Trophoblast cell (in vitro differentiated cells and primary cell): Measurements from ENCODE around the gene SPTB.
A peak's percentile ranks its signal among the peaks of the same experiment; 100 is the strongest.

Experiments used
- DNase-seq, 2 donors: peaks; one replicate each; pipeline ENCODE4 v3.0.0-alpha.2; 2016
- H2AFZ ChIP-seq: 2 replicates; pipeline ENCODE4 v1.6.1; 2013; ENCODE audit warnings: low read length, moderate library complexity, mild to moderate bottlenecking; ENCODE audit not compliant: insufficient read depth, poor library complexity
- H2AK5ac ChIP-seq: 2 replicates; pipeline ENCODE4 v1.6.1; 2013; ENCODE audit warnings: mild to moderate bottlenecking, low read length
- H2BK120ac ChIP-seq: 2 replicates; pipeline ENCODE4 v1.6.1; 2013; ENCODE audit warnings: low read length, mild to moderate bottlenecking, moderate library complexity; ENCODE audit not compliant: insufficient read depth, poor library complexity
- H2BK12ac ChIP-seq: 2 replicates; pipeline ENCODE4 v1.6.1; 2013; ENCODE audit warnings: mild to moderate bottlenecking, low read length, moderate library complexity
- H2BK5ac ChIP-seq: 2 replicates; pipeline ENCODE4 v1.6.1; 2013; ENCODE audit warnings: low read length, low read depth, moderate library complexity, mild to moderate bottlenecking; ENCODE audit not compliant: poor library complexity
- H3K14ac ChIP-seq: 2 replicates; pipeline ENCODE4 v1.6.1; 2013; ENCODE audit warnings: mild to moderate bottlenecking, low read length
- H3K18ac ChIP-seq: 2 replicates; pipeline ENCODE4 v1.6.1; 2013; ENCODE audit warnings: mild to moderate bottlenecking, low read length
- H3K23ac ChIP-seq: 2 replicates; pipeline ENCODE4 v1.6.1; 2013; ENCODE audit warnings: low read length
- H3K27ac ChIP-seq: 2 replicates; pipeline ENCODE4 v1.5.1; 2013; ENCODE audit warnings: low read depth, mild to moderate bottlenecking, inconsistent platforms, low read length, moderate library complexity
- H3K27me3 ChIP-seq: 2 replicates; pipeline ENCODE4 v1.6.1; 2013; ENCODE audit warnings: inconsistent platforms, mild to moderate bottlenecking, low read length, moderate library complexity; ENCODE audit not compliant: insufficient read depth
- H3K36me3 ChIP-seq, 2 experiments: 1 replicate in 1 of 2; 2 replicates in 1 of 2; pipeline ENCODE4 v1.6.1; 2013; ENCODE audit warnings: low read length in 2 of 2, mild to moderate bottlenecking in 2 of 2, moderate library complexity in 1 of 2; ENCODE audit not compliant: insufficient read depth in 2 of 2, control insufficient read depth in 1 of 2
- H3K4ac ChIP-seq: 2 replicates; pipeline ENCODE4 v1.6.1; 2013; ENCODE audit warnings: low read depth, mild to moderate bottlenecking, low read length, moderate library complexity
- H3K4me1 ChIP-seq, 2 experiments: 1 replicate in 1 of 2; 2 replicates in 1 of 2; pipeline ENCODE4 v1.6.1; 2013; ENCODE audit warnings: low read length in 2 of 2, mild to moderate bottlenecking in 2 of 2, moderate library complexity in 1 of 2; ENCODE audit not compliant: insufficient read depth in 2 of 2, control insufficient read depth in 1 of 2
- H3K4me2 ChIP-seq: 2 replicates; pipeline ENCODE4 v1.6.1; 2013; ENCODE audit warnings: inconsistent platforms, mild to moderate bottlenecking, low read length, moderate library complexity
- H3K4me3 ChIP-seq: 2 replicates; pipeline ENCODE4 v1.5.1; 2013; ENCODE audit warnings: mild to moderate bottlenecking, low read depth, low read length, inconsistent platforms
- H3K79me1 ChIP-seq: one replicate; pipeline ENCODE4 v1.6.1; 2013; ENCODE audit warnings: low read length
- H3K79me2 ChIP-seq: 2 replicates; pipeline ENCODE4 v1.6.1; 2013; ENCODE audit warnings: low read length, mild to moderate bottlenecking; ENCODE audit not compliant: control insufficient read depth, insufficient read depth, poor library complexity
- H3K9ac ChIP-seq: 2 replicates; pipeline ENCODE4 v1.6.1; 2013; ENCODE audit warnings: mild to moderate bottlenecking, low read length
- H3K9me3 ChIP-seq: 2 replicates; pipeline ENCODE4 v1.6.1; 2013; ENCODE audit warnings: low read depth, mild to moderate bottlenecking, control low read depth, inconsistent platforms, low read length; ENCODE audit not compliant: insufficient read depth
- H4K12ac ChIP-seq: 2 replicates; pipeline ENCODE4 v1.6.1; 2013; ENCODE audit warnings: low read depth, mild to moderate bottlenecking, low read length, moderate library complexity
- H4K8ac ChIP-seq: 2 replicates; pipeline ENCODE4 v1.6.1; 2013; ENCODE audit warnings: low read depth, mild to moderate bottlenecking, low read length, moderate library complexity
- H4K91ac ChIP-seq: one replicate; pipeline ENCODE4 v1.6.1; 2013; ENCODE audit warnings: low read depth, mild to moderate bottlenecking, low read length, moderate library complexity
- WGBS: extraction: QIAGEN DNeasy Blood & Tissue Kit; methylation state at CpG from one replicate; pipeline ENCODE4 v1.1.7; 2013; ENCODE audit warnings: missing lambda C conversion rate; ENCODE audit not compliant: insufficient read length, insufficient coverage; ENCODE audit errors: extremely low coverage; 5-methylcytosine and 5-hydroxymethylcytosine counted together

Gene SPTB

GRCh38 chr14:64801046-64801445 lies 78.7 kb downstream of the SPTB start:
- H3K18ac ChIP-seq: no peak overlapping the region
- no peak overlapping the region for H2AK5ac ChIP-seq
- H3K9ac ChIP-seq: no peak overlapping the region
- no peak overlapping the region for H2AFZ ChIP-seq
- no peaks in the 10 kb centered on the region for H3K36me3 ChIP-seq
- no peak overlapping the region for H2BK120ac ChIP-seq
- no peak overlapping the region for H4K91ac ChIP-seq
- H2BK12ac ChIP-seq: no peak overlapping the region
- no peak overlapping the region for H3K27ac ChIP-seq
- H2BK5ac ChIP-seq: no peak overlapping the region
- no CpG with 5 or more reads among the region's 11 CpGs for WGBS
- H3K79me2 ChIP-seq: no peaks in the 10 kb centered on the region
- no peak overlapping the region for H3K23ac ChIP-seq
- peaks cover 0 to 2% of the 10 kb centered on the region in 2 experiments for H3K4me1 ChIP-seq
- no peaks in the 10 kb centered on the region for H3K9me3 ChIP-seq
- no peak overlapping the region for H3K4me3 ChIP-seq
- no peak overlapping the region for H4K12ac ChIP-seq
- no peaks in the 10 kb centered on the region for H3K79me1 ChIP-seq
- H4K8ac ChIP-seq: no peak overlapping the region
- no peak for DNase-seq
- no peak overlapping the region for H3K4ac ChIP-seq
- no peak overlapping the region for H3K4me2 ChIP-seq
- peaks cover 3% of the 10 kb centered on the region for H3K27me3 ChIP-seq
- no peak overlapping the region for H3K14ac ChIP-seq

DNA sequence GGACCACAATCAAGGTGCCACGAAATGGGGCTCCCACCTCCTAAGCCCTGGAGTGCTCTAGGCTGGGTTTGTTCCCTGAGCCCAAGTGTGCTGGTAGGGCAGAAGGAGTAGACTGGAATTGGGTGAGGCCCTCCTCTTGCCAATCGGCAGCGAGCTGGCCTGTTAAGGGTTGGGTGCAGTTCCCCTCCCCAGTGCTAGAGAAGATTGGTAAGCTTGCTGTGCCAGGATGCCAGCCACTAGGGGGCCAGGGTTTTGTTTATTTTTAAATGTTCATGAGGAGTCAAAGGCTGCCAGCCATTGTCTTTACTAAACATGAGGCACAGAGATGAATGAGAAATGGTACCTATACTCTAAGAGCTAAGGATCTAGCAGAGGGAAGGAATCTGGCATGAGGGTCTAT lies 79.7 kb downstream of the SPTB start:
- DNase-seq: peak in 1 of 2 donors; percentile 54
- Histone ChIP-seq H3K27me3 (peaks cover 3% of the 10 kb centered on the region), H3K18ac (no peak overlapping the region), H3K4me1 (no peaks in the 10 kb centered on the region), H3K4me3 (no peak overlapping the region), H3K36me3 (no peaks in the 10 kb centered on the region), H3K23ac (no peak overlapping the region), H2BK5ac (no peak overlapping the region), H2BK120ac (no peak overlapping the region), H3K4me2 (no peak overlapping the region), H3K27ac (no peak overlapping the region), H3K79me1 (no peaks in the 10 kb centered on the region), H3K9ac (no peak overlapping the region), H3K9me3 (no peaks in the 10 kb centered on the region), H2AK5ac (no peak overlapping the region), H3K14ac (no peak overlapping the region), H4K8ac (no peak overlapping the region), H4K91ac (no peak overlapping the region), H2AFZ (no peak overlapping the region), H2BK12ac (no peak overlapping the region), H4K12ac (no peak overlapping the region), H3K79me2 (no peaks in the 10 kb centered on the region), H3K4ac (no peak overlapping the region)
- no CpG with 5 or more reads among the region's 3 CpGs for WGBS

- Histone ChIP-seq H2BK5ac (no peak overlapping the region), H3K27ac (no peak overlapping the region), H2BK120ac (no peak overlapping the region), H2AK5ac (no peak overlapping the region), H3K4ac (no peak overlapping the region), H3K4me1 (no peaks in the 10 kb centered on the region), H2AFZ (no peak overlapping the region), H3K4me3 (no peak overlapping the region), H3K27me3 (peaks cover 3% of the 10 kb centered on the region), H3K79me2 (no peaks in the 10 kb centered on the region), H3K4me2 (no peak overlapping the region), H3K23ac (no peak overlapping the region), H2BK12ac (no peak overlapping the region), H3K9me3 (no peaks in the 10 kb centered on the region), H4K12ac (no peak overlapping the region), H3K9ac (no peak overlapping the region), H3K18ac (no peak overlapping the region), H4K8ac (no peak overlapping the region), H4K91ac (no peak overlapping the region), H3K79me1 (no peaks in the 10 kb centered on the region), H3K14ac (no peak overlapping the region), H3K36me3 (no peaks in the 10 kb centered on the region)
- no peak for DNase-seq
- WGBS: no CpG with 5 or more reads among the region's 10 CpGs
Observed at GRCh38 chr14:64799555-64799954, 80.2 kb downstream of the SPTB start.

DNA sequence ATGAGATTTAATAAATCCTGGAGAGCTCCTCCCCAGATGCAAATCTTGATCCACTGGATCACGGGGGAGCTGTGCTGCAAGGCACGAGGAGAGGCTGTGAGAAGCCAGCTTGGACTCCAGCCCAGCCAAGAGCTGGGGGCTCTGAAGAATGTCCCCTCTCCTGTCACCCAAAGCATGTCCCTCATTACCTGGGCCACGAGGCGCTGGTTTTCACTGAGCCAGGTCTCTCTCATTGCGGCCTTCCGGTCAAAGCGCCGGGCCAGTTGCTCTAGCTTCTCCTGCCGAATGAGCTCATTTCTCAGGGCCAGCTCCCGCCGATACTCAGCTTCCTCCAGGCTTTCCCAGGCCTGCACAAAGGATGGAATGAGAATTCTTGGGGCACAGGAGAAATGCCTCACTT lies 83.3 kb downstream of the SPTB start:
- Histone ChIP-seq H4K8ac (no peak overlapping the region), H3K18ac (no peak overlapping the region), H3K4me1 (no peaks in the 10 kb centered on the region), H3K27ac (no peak overlapping the region), H3K4me3 (no peak overlapping the region), H3K79me1 (no peaks in the 10 kb centered on the region), H3K36me3 (no peaks in the 10 kb centered on the region), H3K79me2 (no peaks in the 10 kb centered on the region), H2BK5ac (no peak overlapping the region), H3K4me2 (no peak overlapping the region), H3K23ac (no peak overlapping the region), H2BK12ac (no peak overlapping the region), H3K14ac (no peak overlapping the region), H3K4ac (no peak overlapping the region), H2AK5ac (no peak overlapping the region), H3K9ac (no peak overlapping the region), H3K9me3 (no peaks in the 10 kb centered on the region), H4K12ac (no peak overlapping the region), H3K27me3 (no peaks in the 10 kb centered on the region), H2BK120ac (no peak overlapping the region), H2AFZ (no peak overlapping the region), H4K91ac (no peak overlapping the region)
- no CpG with 5 or more reads among the region's 11 CpGs for WGBS
- DNase-seq: no peak
